SK-N-SH treated with all-trans-retinoic acid at 6 μM for 48 hours (cell line): ENCODE data around the gene RMDN2.

ENCODE experiments used
- ATAC-seq: fragments of 200-7000 bp; cut with Tn5 transposase; 3 replicates; pipeline ENCODE4 v1.9.1; 2020; ENCODE audit warnings: mild to moderate bottlenecking, moderate library complexity
- ARNTL ChIP-seq: fragments of 450-650 bp; formaldehyde crosslinking; IDR thresholded peaks from 2 replicates; pipeline ENCODE4 v1.5.0; 2020; ENCODE audit warnings: low read depth, mild to moderate bottlenecking, moderate library complexity, borderline replicate concordance
- BACH2 ChIP-seq: fragments of 250-450 bp; sonication (Bioruptor Pico); IDR thresholded peaks from 2 replicates; pipeline ENCODE4 v1.9.0; 2021; ENCODE audit warnings: mild to moderate bottlenecking, borderline replicate concordance
- CSDC2 ChIP-seq: fragments of 250-450 bp; sonication (Bioruptor Pico); IDR thresholded peaks from 2 replicates; pipeline ENCODE4 v1.5.0; 2020; ENCODE audit warnings: mild to moderate bottlenecking, moderate library complexity
- CSRNP3 ChIP-seq: fragments of 250-450 bp; sonication (Bioruptor Pico); IDR thresholded peaks from 2 replicates; pipeline ENCODE4 v1.5.1; 2021; ENCODE audit warnings: mild to moderate bottlenecking, moderate library complexity
- GLIS3 ChIP-seq: fragments of 250-450 bp; sonication (Bioruptor Pico); IDR thresholded peaks from 2 replicates; pipeline ENCODE4 v1.5.0; 2020; ENCODE audit warnings: mild to moderate bottlenecking, moderate library complexity
- ISL1 ChIP-seq: fragments of 250-450 bp; sonication (Bioruptor Pico); IDR thresholded peaks from 2 replicates; pipeline ENCODE4 v2.1.2; 2022; ENCODE audit warnings: mild to moderate bottlenecking, moderate library complexity
- OSR1 ChIP-seq: fragments of 250-450 bp; sonication (Bioruptor Pico); IDR thresholded peaks from 2 replicates; pipeline ENCODE4 v1.8.0; 2022; ENCODE audit warnings: moderate library complexity, mild to moderate bottlenecking, inconsistent platforms
- PATZ1 ChIP-seq: fragments of 250-450 bp; sonication (Bioruptor Pico); IDR thresholded peaks from 2 replicates; pipeline ENCODE4 v1.8.0; 2020; ENCODE audit warnings: mild to moderate bottlenecking, moderate library complexity, borderline replicate concordance
- POU6F1 ChIP-seq: fragments of 250-450 bp; sonication (Bioruptor Pico); IDR thresholded peaks from 2 replicates; pipeline ENCODE4 v1.8.0; 2021; ENCODE audit warnings: low read depth, mild to moderate bottlenecking, moderate library complexity, borderline replicate concordance
- PPARA ChIP-seq: fragments of 250-450 bp; sonication (Bioruptor Pico); IDR thresholded peaks from 2 replicates; pipeline ENCODE4 v1.5.0; 2020; ENCODE audit warnings: mild to moderate bottlenecking, borderline replicate concordance
- SNAI2 ChIP-seq: fragments of 250-450 bp; sonication (Bioruptor Pico); IDR thresholded peaks from 2 replicates; pipeline ENCODE4 v1.5.0; 2020; ENCODE audit warnings: mild to moderate bottlenecking, moderate library complexity
- TCF4 ChIP-seq: fragments of 250-450 bp; sonication (Bioruptor Pico); IDR thresholded peaks from 2 replicates; pipeline ENCODE4 v1.8.0; 2021; ENCODE audit warnings: mild to moderate bottlenecking, moderate library complexity, borderline replicate concordance
- TOX ChIP-seq: fragments of 250-450 bp; sonication (Bioruptor Pico); IDR thresholded peaks from 2 replicates; pipeline ENCODE4 v1.8.0; 2021; ENCODE audit warnings: mild to moderate bottlenecking, moderate library complexity, borderline replicate concordance
- ZC3H10 ChIP-seq: fragments of 250-450 bp; sonication (Bioruptor Pico); IDR thresholded peaks from 2 replicates; pipeline ENCODE4 v1.5.1; 2021; ENCODE audit warnings: mild to moderate bottlenecking, moderate library complexity
- ZFP30 ChIP-seq: fragments of 450-650 bp; formaldehyde crosslinking; IDR thresholded peaks from 2 replicates; pipeline ENCODE4 v1.5.0; 2022; ENCODE audit warnings: mild to moderate bottlenecking, moderate library complexity
- ZNF70 ChIP-seq: fragments of 450-650 bp; formaldehyde crosslinking; IDR thresholded peaks from 2 replicates; pipeline ENCODE4 v1.5.0; 2020; ENCODE audit warnings: mild to moderate bottlenecking, moderate library complexity
- ZNF8 ChIP-seq: fragments of 450-650 bp; formaldehyde crosslinking; IDR thresholded peaks from 2 replicates; pipeline ENCODE4 v1.5.0; 2020; ENCODE audit warnings: mild to moderate bottlenecking, moderate library complexity
- TF ChIP-seq, protein P1 (sequence below): fragments of 250-450 bp; sonication (Bioruptor Pico); IDR thresholded peaks from 2 replicates; pipeline ENCODE4 v1.5.1; 2020; ENCODE audit warnings: low read depth, mild to moderate bottlenecking, moderate library complexity
- TF ChIP-seq, protein P2 (sequence below): fragments of 250-450 bp; sonication (Bioruptor Pico); IDR thresholded peaks from 2 replicates; pipeline ENCODE4 v1.5.0; 2020; ENCODE audit warnings: mild to moderate bottlenecking, moderate library complexity

RMDN2 gene

DNA sequence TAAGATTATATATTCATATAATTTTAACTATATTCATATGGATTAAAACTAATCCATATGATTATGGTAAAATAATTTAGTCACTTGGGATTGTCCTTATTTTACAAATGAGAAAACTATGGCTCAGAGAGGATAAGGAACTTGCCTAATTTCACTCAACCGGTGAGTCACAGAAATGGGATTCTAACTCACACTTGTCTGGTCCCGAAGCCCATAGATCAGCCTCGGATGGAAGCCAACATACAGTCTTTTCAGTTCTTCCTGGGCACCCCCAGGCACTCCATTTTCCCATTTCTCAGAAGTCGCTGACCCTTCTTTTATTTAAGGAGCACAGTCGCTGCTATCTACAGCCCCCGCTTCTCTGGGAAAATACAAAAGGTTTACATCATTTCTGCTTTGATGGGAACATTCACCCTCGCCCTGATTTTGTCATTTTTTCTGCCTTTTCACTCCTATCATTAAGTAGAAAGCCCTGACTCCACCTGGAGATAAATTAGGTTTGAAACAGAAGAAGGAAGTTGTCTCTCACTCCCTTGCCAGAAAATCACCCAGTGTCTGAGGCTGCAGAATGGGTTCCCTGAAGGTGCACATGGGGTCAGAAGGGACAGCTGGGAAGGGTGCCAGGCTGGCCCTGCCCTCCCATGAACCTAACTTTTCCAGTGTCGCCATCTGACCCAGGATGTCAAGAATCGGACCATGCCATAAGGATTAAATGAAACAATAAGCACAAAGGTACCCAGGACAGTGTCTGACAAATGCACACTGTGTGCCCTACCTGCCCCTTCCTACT, 114.2 kb downstream of the RMDN2 start:
- TF ChIP-seq BACH2 (CRISPR knock-in tag) (no peak), PATZ1 (no peak), TCF4 (no peak), TOX (no peak), ZNF8 (no peak), ZFP30 (CRISPR knock-in tag) (no peak), ISL1 (CRISPR knock-in tag) (no peak), ZC3H10 (CRISPR knock-in tag) (no peak)
- TF ChIP-seq, all 23 proteins: peak for 0
- no peak for ATAC-seq

- TF ChIP-seq CSDC2 (CRISPR knock-in tag): no peak
- no peak for TF ChIP-seq ISL1 (CRISPR knock-in tag)
- TF ChIP-seq ZC3H10 (CRISPR knock-in tag): no peak
- TF ChIP-seq PATZ1: no peak
- TF ChIP-seq, all 23 proteins: peak for 0
- ATAC-seq: no peak
Measured at GRCh38 chr2:38045811-38046210, 120.7 kb downstream of the RMDN2 start.

DNA sequence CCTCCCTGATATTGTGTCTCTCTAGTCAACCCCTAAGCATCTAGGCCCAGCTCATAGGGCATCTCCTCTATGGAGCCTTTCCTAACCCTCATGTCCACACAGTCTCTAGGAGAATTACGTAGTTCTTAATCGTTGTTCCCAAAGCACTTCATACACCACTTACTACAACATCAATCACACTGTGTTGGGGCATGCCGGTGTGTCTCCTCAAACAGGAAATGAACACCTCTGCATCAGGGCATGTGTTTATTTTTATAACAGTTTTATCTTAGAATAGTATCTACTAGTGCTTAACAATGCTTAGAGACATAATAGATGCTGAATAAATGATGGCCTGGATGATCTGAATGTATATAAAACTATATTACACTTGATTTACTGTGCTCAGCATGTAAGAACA, 131.1 kb downstream of the RMDN2 start:
- TF ChIP-seq CSDC2 (CRISPR knock-in tag) (no peak), PPARA (no peak), TCF4 (no peak), ZFP30 (CRISPR knock-in tag) (no peak), ZNF8 (no peak), CSRNP3 (CRISPR knock-in tag) (no peak), BACH2 (CRISPR knock-in tag) (no peak), GLIS3 (no peak), ZC3H10 (CRISPR knock-in tag) (no peak), ARNTL (CRISPR knock-in tag) (no peak), POU6F1 (CRISPR knock-in tag) (no peak), TOX (no peak), PATZ1 (no peak), ISL1 (CRISPR knock-in tag) (no peak), ZNF70 (CRISPR knock-in tag) (no peak), OSR1 (CRISPR knock-in tag) (no peak), SNAI2 (CRISPR knock-in tag) (no peak)
- TF ChIP-seq, protein P1, sequence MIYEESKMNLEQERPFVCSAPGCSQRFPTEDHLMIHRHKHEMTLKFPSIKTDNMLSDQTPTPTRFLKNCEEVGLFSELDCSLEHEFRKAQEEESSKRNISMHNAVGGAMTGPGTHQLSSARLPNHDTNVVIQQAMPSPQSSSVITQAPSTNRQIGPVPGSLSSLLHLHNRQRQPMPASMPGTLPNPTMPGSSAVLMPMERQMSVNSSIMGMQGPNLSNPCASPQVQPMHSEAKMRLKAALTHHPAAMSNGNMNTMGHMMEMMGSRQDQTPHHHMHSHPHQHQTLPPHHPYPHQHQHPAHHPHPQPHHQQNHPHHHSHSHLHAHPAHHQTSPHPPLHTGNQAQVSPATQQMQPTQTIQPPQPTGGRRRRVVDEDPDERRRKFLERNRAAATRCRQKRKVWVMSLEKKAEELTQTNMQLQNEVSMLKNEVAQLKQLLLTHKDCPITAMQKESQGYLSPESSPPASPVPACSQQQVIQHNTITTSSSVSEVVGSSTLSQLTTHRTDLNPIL (CRISPR knock-in tag): no peak
- TF ChIP-seq, protein P2, sequence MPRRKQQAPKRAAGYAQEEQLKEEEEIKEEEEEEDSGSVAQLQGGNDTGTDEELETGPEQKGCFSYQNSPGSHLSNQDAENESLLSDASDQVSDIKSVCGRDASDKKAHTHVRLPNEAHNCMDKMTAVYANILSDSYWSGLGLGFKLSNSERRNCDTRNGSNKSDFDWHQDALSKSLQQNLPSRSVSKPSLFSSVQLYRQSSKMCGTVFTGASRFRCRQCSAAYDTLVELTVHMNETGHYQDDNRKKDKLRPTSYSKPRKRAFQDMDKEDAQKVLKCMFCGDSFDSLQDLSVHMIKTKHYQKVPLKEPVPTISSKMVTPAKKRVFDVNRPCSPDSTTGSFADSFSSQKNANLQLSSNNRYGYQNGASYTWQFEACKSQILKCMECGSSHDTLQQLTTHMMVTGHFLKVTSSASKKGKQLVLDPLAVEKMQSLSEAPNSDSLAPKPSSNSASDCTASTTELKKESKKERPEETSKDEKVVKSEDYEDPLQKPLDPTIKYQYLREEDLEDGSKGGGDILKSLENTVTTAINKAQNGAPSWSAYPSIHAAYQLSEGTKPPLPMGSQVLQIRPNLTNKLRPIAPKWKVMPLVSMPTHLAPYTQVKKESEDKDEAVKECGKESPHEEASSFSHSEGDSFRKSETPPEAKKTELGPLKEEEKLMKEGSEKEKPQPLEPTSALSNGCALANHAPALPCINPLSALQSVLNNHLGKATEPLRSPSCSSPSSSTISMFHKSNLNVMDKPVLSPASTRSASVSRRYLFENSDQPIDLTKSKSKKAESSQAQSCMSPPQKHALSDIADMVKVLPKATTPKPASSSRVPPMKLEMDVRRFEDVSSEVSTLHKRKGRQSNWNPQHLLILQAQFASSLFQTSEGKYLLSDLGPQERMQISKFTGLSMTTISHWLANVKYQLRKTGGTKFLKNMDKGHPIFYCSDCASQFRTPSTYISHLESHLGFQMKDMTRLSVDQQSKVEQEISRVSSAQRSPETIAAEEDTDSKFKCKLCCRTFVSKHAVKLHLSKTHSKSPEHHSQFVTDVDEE (CRISPR knock-in tag): no peak
- TF ChIP-seq, all 23 proteins: peak for 0
- ATAC-seq: no peak
